OCI-M1 (cell line): Measurements from ENCODE around the gene RASIP1.

Experiments used
- DNase-seq: peaks from one replicate; lab custom pipeline; 2025; lab: John Stamatoyannopoulos, UW

Gene RASIP1

GRCh38 chr19:48674216-48674809, 66.1 kb downstream of the RASIP1 start:
- no peak for DNase-seq

GRCh38 chr19:48673436-48674100, 66.8 kb downstream of the RASIP1 start:
- DNase-seq, result no peak

GRCh38 chr19:48672994-48673393, 67.4 kb downstream of the RASIP1 start, which contains the start of gene NTN5:
NTN5 (minus strand) TSS chr19:48673017; CDS start chr19:48670986, 2,031 bp downstream.
- DNase-seq, result no peak

GRCh38 chr19:48671446-48671995, 68.9 kb downstream of the RASIP1 start:
- no peak for DNase-seq

- DNase-seq, result no peak
Observed at GRCh38 chr19:48670699-48671445, 69.5 kb downstream of the RASIP1 start.
